ENCODE data around the gene FAN1. TPM values are rescaled to one million over a fixed set of nuclear protein-coding genes. Genes with fewer than 3 reads are reported as not detected.

The FAN1 gene
- total and polyA plus RNA-seq, 2 donors (not counting 1 experiment from before 2014, with no cell fraction given) = 10.6 to 21.3 TPM

DNA sequence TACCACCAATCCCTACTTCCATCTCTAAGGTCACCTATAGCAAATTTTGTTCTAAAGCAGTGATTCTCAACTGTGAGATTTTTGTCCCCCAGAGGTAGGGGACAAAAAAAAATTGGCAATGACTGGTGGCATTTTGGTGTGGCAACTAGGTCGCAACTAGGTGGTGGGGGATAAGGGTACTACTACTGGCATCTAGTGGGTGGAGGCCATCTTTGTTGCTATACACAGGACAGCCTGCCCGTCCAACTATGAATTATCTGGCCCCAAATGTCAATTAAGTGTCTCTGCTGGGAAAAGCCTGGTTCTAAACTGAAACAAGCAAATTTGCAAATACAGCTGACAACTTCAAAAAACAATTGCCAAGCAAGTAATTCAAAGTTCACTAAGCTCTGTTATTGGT is 86.3 kb downstream of the FAN1 start:
- no peak overlapping the region for H2AFZ ChIP-seq (ENCODE audit: insufficient read depth, low read depth, low read length, poor library complexity, severe bottlenecking)

More for the DNA sequence above, 86.3 kb downstream of the FAN1 start:
- DNase-seq (no peak), ATAC-seq (ENCODE audit: low read depth) (no peak)
- Mint-ChIP-seq H3K4me3 (peak overlapping the region; percentile 95), H3K27ac (peak overlapping the region; percentile 97), H3K27me3 (no peaks in the 10 kb centered on the region), H3K9me3 (ENCODE audit: insufficient read depth) (no peaks in the 10 kb centered on the region), H3K4me1 (peaks cover 43% of the 10 kb centered on the region)
- H3K27me3 ChIP-seq (replicated peaks in 1 of 4; ENCODE audit: control extremely low read depth in 1 of 4, control insufficient read depth in 3 of 4, insufficient read depth in 4 of 4, low read length in 3 of 4) = no peaks in the 10 kb centered on the region
- H3K36me3 ChIP-seq (replicated peaks in 1 of 2; ENCODE audit: control extremely low read depth in 1 of 2, control insufficient read depth in 1 of 2, extremely low read depth in 1 of 2, insufficient read depth in 2 of 2, low read length in 1 of 2) = peaks cover 7 to 30% of the 10 kb centered on the region in 2 experiments
- peaks cover 33 to 43% of the 10 kb centered on the region in 2 donors for H3K4me1 ChIP-seq (ENCODE audit: control insufficient read depth in 2 of 2, insufficient read depth in 2 of 2, low read length in 2 of 2)
- WGBS (ENCODE audit: insufficient coverage) = 67% methylated on average over 1 of the region's 2 CpGs
- peak overlapping the region; percentile 93 for H3K4me2 ChIP-seq (replicated peaks; ENCODE audit: low read depth, low read length, poor library complexity, severe bottlenecking)
- H3K27ac ChIP-seq (ENCODE audit: low read length in 2 of 2) = peak overlapping the region in 1 of 2 donors; percentile 94
- no peaks in the 10 kb centered on the region for H3K9me3 ChIP-seq (ENCODE audit: control extremely low read depth in 1 of 3, control insufficient read depth in 2 of 3, insufficient read depth in 1 of 3, low read length in 2 of 3)
- ChIA-PET CTCF (interaction anchor here (1.0 to 1.9 kb wide), 5 partner anchors 10 to 139 kb away, joined by 3 to 12 read pairs (median 4); no protein-coding TSS in a partner anchor), POLR2A (no interaction called here)
- TF ChIP-seq EZH2 (IDR thresholded peaks at IDR 0.05; ENCODE audit: borderline replicate concordance, insufficient read depth, low read depth, low read length, poor library complexity, severe bottlenecking) = no peak
- TF ChIP-seq, protein P1, sequence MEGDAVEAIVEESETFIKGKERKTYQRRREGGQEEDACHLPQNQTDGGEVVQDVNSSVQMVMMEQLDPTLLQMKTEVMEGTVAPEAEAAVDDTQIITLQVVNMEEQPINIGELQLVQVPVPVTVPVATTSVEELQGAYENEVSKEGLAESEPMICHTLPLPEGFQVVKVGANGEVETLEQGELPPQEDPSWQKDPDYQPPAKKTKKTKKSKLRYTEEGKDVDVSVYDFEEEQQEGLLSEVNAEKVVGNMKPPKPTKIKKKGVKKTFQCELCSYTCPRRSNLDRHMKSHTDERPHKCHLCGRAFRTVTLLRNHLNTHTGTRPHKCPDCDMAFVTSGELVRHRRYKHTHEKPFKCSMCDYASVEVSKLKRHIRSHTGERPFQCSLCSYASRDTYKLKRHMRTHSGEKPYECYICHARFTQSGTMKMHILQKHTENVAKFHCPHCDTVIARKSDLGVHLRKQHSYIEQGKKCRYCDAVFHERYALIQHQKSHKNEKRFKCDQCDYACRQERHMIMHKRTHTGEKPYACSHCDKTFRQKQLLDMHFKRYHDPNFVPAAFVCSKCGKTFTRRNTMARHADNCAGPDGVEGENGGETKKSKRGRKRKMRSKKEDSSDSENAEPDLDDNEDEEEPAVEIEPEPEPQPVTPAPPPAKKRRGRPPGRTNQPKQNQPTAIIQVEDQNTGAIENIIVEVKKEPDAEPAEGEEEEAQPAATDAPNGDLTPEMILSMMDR (IDR thresholded peaks at IDR 0.05) = peak; percentile 10
- peaks cover 42% of the 10 kb centered on the region for H4K20me1 ChIP-seq (ENCODE audit: control insufficient read depth, insufficient read depth, low read length, poor library complexity, severe bottlenecking)
- intact Hi-C loops (cut with micrococcal nuclease) = loop anchor here (2.0 to 5.0 kb wide), 5 partner anchors 15 to 447 kb away; no protein-coding TSS in a partner anchor
- peak overlapping the region; percentile 84 for H3K9ac ChIP-seq (ENCODE audit: low read length)
- H3K4me3 ChIP-seq (ENCODE audit: control extremely low read depth in 1 of 5, extremely low read depth in 1 of 5, insufficient read depth in 1 of 5, low read depth in 2 of 5, low read length in 4 of 5) = peak overlapping the region; percentile 77 to 96 (median 85)
- H3K79me2 ChIP-seq (ENCODE audit: control insufficient read depth, insufficient read depth, low read length) = peaks cover 62% of the 10 kb centered on the region

All from B cell (primary cell).